Measurements from ENCODE around the gene ECM1. TPM values are rescaled to one million over a fixed set of nuclear protein-coding genes. Genes with fewer than 3 reads are reported as not detected.

The ECM1 gene
- total and polyA plus RNA-seq, 8 donors = 0.63 to 6.1 (median 2.4) TPM

DNA sequence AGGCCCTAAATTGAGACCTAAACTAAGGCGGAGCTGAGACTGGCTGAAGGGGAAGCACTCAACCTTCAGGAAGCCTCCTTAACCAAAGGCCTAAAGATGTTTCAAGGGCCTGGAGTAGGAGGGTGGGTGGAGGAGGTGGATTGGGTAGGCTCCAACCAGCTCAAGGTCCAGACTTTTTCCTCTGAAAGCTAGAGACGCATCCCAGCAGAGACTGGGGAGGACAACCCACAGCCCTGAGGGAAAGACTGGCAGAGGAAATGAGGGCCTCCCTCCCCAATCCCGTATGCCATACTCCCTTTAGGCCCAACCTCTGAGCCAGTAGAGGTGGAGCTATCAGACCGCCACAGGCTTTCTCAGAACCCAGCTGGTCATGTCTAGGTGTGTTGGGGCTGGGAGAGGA lies 1.1 kb downstream of the ECM1 start:
- no peak for ATAC-seq
- Histone ChIP-seq H3K36me3 (peaks cover 0 to 9% (median 8%) of the 10 kb centered on the region in 3 donors), H3K27ac (no peak overlapping the region), H3K4me3 (no peak overlapping the region), H3K4me1 (no peaks in the 10 kb centered on the region), H3K27me3 (no peaks in the 10 kb centered on the region), H3K9me3 (no peaks in the 10 kb centered on the region)
- DNase-seq = no peak
- intact Hi-C loops (cut with DNase I) = no loop called here
- 76 to 84% methylated on average over 4 of the region's 4 CpGs for WGBS, 2 donors
- no peak for FAIRE-seq
- TF ChIP-seq, protein P1, sequence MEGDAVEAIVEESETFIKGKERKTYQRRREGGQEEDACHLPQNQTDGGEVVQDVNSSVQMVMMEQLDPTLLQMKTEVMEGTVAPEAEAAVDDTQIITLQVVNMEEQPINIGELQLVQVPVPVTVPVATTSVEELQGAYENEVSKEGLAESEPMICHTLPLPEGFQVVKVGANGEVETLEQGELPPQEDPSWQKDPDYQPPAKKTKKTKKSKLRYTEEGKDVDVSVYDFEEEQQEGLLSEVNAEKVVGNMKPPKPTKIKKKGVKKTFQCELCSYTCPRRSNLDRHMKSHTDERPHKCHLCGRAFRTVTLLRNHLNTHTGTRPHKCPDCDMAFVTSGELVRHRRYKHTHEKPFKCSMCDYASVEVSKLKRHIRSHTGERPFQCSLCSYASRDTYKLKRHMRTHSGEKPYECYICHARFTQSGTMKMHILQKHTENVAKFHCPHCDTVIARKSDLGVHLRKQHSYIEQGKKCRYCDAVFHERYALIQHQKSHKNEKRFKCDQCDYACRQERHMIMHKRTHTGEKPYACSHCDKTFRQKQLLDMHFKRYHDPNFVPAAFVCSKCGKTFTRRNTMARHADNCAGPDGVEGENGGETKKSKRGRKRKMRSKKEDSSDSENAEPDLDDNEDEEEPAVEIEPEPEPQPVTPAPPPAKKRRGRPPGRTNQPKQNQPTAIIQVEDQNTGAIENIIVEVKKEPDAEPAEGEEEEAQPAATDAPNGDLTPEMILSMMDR (IDR thresholded peaks at IDR 0.05) = no peak

- FAIRE-seq (no peak), DNase-seq (peak in 5 of 6 donors; percentile 42 to 77 (median 71)), ATAC-seq (no peak)
- no peaks in the 10 kb centered on the region for H3K27me3 ChIP-seq
- TF ChIP-seq, protein P1 (IDR thresholded peaks at IDR 0.05) = no peak
- peaks cover 0 to 4% (median 0%) of the 10 kb centered on the region in 3 donors for H3K36me3 ChIP-seq
- WGBS, 2 donors = 33 to 46% methylated on average over 12 of the region's 12 CpGs
- H3K9me3 ChIP-seq = no peaks in the 10 kb centered on the region
- H3K4me3 ChIP-seq = no peak overlapping the region
- peaks cover 0 to 6% (median 4%) of the 10 kb centered on the region in 3 donors for H3K4me1 ChIP-seq
- no peak overlapping the region for H3K27ac ChIP-seq
- intact Hi-C loops (cut with DNase I) = no loop called here
These were observed 3.6 kb downstream of the ECM1 start for GRCh38 chr1:150511551-150511950.

- TF ChIP-seq, protein P1 (IDR thresholded peaks at IDR 0.05) = no peak
- Histone ChIP-seq H3K9me3 (no peaks in the 10 kb centered on the region), H3K4me3 (no peak overlapping the region), H3K4me1 (peaks cover 0 to 7% (median 4%) of the 10 kb centered on the region in 3 donors), H3K36me3 (no peaks in the 10 kb centered on the region), H3K27me3 (no peaks in the 10 kb centered on the region), H3K27ac (no peak overlapping the region)
- ATAC-seq (no peak), FAIRE-seq (no peak), DNase-seq (peak in 1 of 6 donors; percentile 49)
- intact Hi-C loops (cut with DNase I) = no loop called here
- 86 to 88% methylated on average over 17 of the region's 17 CpGs for WGBS, 2 donors
These were observed 4.2 kb downstream of the ECM1 start for GRCh38 chr1:150511985-150512660.

DNA sequence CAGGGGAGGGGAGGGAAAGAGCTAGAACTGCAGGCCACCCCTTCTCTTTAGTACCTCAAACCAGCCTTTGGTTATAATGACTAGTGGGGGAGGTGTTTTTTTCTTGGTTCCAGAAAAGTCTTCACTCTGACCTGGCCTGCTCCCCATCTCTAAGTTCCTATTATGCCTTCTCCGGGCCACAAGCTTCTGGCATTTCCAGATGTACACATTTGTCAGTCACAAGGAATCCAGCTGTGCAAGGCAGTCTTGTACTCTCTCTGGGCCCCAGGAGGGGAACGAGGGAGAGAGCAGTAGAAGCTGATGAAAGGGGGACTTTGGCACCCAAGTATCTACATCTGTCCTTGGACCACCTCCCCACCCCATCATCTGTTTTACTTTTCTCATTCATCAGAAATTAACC lies 4.9 kb downstream of the ECM1 start:
- no peak overlapping the region for H3K4me3 ChIP-seq
- no peak for ATAC-seq
- H3K4me1 ChIP-seq = peaks cover 0 to 7% (median 4%) of the 10 kb centered on the region in 3 donors
- WGBS, 2 donors = 77 to 85% methylated on average over 2 of the region's 2 CpGs
- TF ChIP-seq, protein P1 (IDR thresholded peaks at IDR 0.05) = no peak
- no peaks in the 10 kb centered on the region for H3K9me3 ChIP-seq
- H3K36me3 ChIP-seq = no peaks in the 10 kb centered on the region
- FAIRE-seq = no peak
- DNase-seq = peak in 1 of 6 donors; percentile 10
- intact Hi-C loops (cut with DNase I) = no loop called here
- H3K27me3 ChIP-seq = no peaks in the 10 kb centered on the region
- no peak overlapping the region for H3K27ac ChIP-seq

GRCh38 chr1:150513351-150513791 lies 5.5 kb downstream of the ECM1 start:
- TF ChIP-seq, protein P1 (IDR thresholded peaks at IDR 0.05) = no peak
- H3K27me3 ChIP-seq = no peaks in the 10 kb centered on the region
- DNase-seq (peak in 1 of 6 donors; percentile 19), FAIRE-seq (no peak), ATAC-seq (no peak)
- no peaks in the 10 kb centered on the region for H3K36me3 ChIP-seq
- 84 to 88% methylated on average over 7 of the region's 7 CpGs for WGBS, 2 donors
- no peaks in the 10 kb centered on the region for H3K9me3 ChIP-seq
- peaks cover 0 to 7% (median 4%) of the 10 kb centered on the region in 3 donors for H3K4me1 ChIP-seq
- intact Hi-C loops (cut with DNase I) = no loop called here
- H3K4me3 ChIP-seq = no peak overlapping the region
- H3K27ac ChIP-seq = no peak overlapping the region

Measured in pancreas (tissue), 10 donors.